Thymus (tissue), 11 donors: Measurements from ENCODE around the gene ANAPC2. TPM values are rescaled to one million over a fixed set of nuclear protein-coding genes. Genes with fewer than 3 reads are reported as not detected.

Experiments
- DNase-seq, 9 donors: peaks; one replicate each; pipeline ENCODE4 v3.0.0-alpha.2; 2013; ENCODE audit warnings: low spot score in 9 of 9, low read depth in 6 of 9, missing footprints in 1 of 9
- H3K27ac ChIP-seq, 2 donors: one replicate each; pipeline ENCODE4 v1.5.1; 2013; ENCODE audit warnings: control low read depth in 1 of 2, low read depth in 1 of 2, low read length in 1 of 2, mild to moderate bottlenecking in 1 of 2, moderate library complexity in 1 of 2
- H3K27me3 ChIP-seq, 2 donors: one replicate each; pipeline ENCODE4 v1.5.1; 2013; ENCODE audit warnings: low read length in 1 of 2; ENCODE audit not compliant: control insufficient read depth in 2 of 2, insufficient read depth in 1 of 2
- H3K36me3 ChIP-seq, 2 donors: one replicate each; pipeline ENCODE4 v1.5.1; 2013; ENCODE audit warnings: low read length in 1 of 2, mild to moderate bottlenecking in 1 of 2, moderate library complexity in 1 of 2; ENCODE audit not compliant: control insufficient read depth in 2 of 2, insufficient read depth in 2 of 2
- H3K4me1 ChIP-seq, 2 donors: one replicate each; pipeline ENCODE4 v1.5.1; 2013; ENCODE audit warnings: low read length in 2 of 2; ENCODE audit not compliant: control insufficient read depth in 2 of 2, insufficient read depth in 2 of 2
- H3K4me3 ChIP-seq, 2 donors: one replicate each; pipeline ENCODE4 v1.5.1; 2013; ENCODE audit warnings: low read length in 2 of 2, control low read depth in 1 of 2, mild to moderate bottlenecking in 1 of 2
- H3K9me3 ChIP-seq, 2 donors: one replicate each; pipeline ENCODE4 v1.5.1; 2013; ENCODE audit warnings: low read length in 1 of 2, mild to moderate bottlenecking in 1 of 2; ENCODE audit not compliant: control insufficient read depth in 2 of 2, insufficient read depth in 1 of 2
- WGBS: extraction: QIAGEN DNeasy Blood & Tissue Kit; methylation state at CpG from one replicate; pipeline ENCODE4 v1.1.7; 2013; 5-methylcytosine and 5-hydroxymethylcytosine counted together
- polyA plus RNA-seq: library from polyadenylated mRNA; stranded (reverse); fragments of 200-250 nt; gene quantifications from one replicate; pipeline ENCODE4 v1.2.3, GENCODE V29; 2013
- total RNA-seq: library from RNA; stranded (reverse); fragments of 120-200 nt; gene quantifications from one replicate; pipeline ENCODE4 v1.2.4, GENCODE V29; 2013
- donor health status: healthy.

The ANAPC2 gene
- total and polyA plus RNA-seq, 2 donors: 19.1 to 69.4 TPM

DNA sequence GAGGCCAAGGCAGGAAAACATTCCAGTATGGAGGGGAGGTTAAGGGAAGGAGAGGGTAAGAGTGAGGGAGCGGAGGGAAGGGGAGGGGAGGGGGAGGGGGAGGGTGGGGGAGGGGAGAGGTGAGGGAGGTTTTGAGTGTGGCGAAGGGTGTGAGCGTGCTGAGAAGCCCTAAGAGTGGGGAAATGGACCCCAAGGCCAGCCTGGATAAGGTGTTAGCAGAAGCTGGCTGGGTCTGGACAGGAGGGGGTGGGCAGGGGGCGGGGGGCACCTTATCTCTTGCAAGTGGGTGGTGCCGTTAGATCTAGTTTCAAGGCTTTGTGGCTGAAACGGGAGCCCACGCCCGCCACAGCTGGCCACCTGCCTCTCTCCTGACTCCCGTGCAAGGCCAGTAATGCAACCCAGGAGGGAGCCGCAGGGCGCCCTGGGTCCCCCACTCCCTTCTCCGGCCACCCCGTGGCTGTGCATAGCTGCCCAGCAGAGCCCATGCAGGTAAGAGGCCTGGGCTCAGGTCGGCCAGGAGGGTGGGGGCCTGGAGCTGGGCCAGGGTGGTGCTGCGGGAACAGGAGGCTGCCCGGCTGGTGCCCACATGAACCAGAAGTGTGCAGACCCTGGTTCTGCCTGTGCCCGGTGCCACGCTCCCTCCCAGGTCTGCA lies 39.6 kb upstream of the ANAPC2 start:
- peaks cover 4 to 15% of the 10 kb centered on the region in 2 donors for H3K4me1 ChIP-seq
- WGBS: 55% methylated on average over 18 of the region's 18 CpGs
- H3K27me3 ChIP-seq: peaks cover 6 to 72% of the 10 kb centered on the region in 2 donors
- H3K9me3 ChIP-seq: no peaks in the 10 kb centered on the region
- H3K36me3 ChIP-seq: no peaks in the 10 kb centered on the region
- H3K27ac ChIP-seq: no peak overlapping the region
- no peak for DNase-seq
- no peak overlapping the region for H3K4me3 ChIP-seq

DNA sequence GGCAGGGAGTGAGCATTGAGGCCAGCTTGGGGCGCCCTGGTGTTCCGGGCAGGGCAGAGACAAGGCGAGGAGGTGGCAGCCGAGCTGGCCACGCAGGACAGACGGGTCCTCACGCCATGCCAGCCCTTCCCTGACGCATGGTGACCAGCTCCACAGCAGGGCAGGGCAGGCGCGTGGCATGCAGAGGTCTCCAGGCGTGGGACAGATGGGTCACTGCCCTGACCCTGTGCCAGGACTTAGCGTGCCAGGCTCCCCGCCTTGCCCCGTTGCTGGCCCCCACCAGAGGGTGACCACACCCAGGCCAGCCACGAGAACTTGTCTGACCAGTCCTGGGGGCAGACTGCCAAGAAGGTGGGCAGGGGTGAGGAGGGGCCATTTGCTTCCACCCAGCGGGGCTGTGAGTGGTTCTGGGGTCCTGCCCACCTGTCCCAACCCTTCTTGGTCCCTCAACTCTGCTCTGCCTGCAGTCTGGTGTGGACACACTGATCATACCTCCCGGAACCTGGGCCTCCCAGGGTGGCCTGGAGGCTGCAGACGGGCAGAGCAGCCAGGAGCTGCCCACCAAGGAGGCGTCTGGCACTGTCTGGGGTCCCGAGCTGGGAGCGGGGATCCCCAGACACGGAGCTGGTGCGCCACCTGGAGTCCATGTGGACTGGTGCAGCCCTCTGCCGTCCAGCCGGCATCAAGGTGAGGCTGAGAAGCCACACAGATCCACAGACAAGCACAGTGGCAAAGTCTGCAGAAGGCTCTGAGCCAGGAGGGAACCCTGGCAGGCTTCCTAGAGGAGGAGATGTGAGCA lies 38.9 kb upstream of the ANAPC2 start, which contains the start of gene RNF224:
Gene RNF224, plus strand, starts transcription at position 449 of the 799 bp plus-strand sequence. CDS start 834 bp downstream, outside the sequence.
- no peaks in the 10 kb centered on the region for H3K9me3 ChIP-seq
- no peak within 1 kb of the TSS for H3K27ac ChIP-seq
- 49% methylated on average over 25 of the region's 25 CpGs for WGBS
- DNase-seq: peak in 8 of 9 donors; percentile 46 to 86 (median 74)
- no peak within 1 kb of the TSS for H3K4me3 ChIP-seq
- peaks cover 10 to 20% of the 10 kb centered on the region in 2 donors for H3K4me1 ChIP-seq
- no peaks in the 10 kb centered on the region for H3K36me3 ChIP-seq
- H3K27me3 ChIP-seq: peaks cover 12 to 72% of the 10 kb centered on the region in 2 donors

DNA sequence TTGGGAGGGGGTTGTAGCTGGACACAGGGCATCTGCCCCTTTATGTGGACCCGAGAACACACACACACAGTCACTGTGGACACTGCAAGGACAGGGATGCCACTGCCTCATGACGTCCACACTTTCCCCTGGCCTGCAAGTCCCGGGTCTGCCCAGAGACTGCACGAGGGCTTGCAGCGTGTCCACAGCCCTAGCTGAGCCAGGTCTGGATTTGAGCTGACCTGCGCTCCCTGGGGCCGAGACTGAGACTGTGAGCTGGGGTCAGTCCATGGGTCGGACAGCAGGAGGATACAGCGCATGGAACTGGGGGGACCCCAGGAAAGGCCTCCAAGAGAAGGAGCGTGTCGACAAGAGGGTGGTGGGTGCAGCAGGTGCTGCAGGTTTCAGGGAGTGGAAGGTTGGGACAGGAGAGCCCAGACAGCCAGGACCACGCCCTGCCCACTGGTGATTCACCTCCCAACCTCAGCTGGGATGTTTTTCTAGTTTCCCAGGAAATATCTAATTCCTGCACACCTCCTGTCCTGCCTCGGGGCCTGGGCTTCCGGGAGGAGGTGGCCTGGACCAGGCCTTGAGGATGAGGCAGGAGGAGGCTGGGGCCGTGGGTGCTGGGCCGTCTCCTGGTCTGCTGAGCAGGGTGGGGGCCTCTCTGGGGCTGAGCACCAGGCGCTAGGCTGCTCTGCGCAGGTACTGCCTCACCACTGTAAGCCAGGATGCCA lies 38.1 kb upstream of the ANAPC2 start:
- Histone ChIP-seq H3K4me3 (no peak overlapping the region), H3K36me3 (no peaks in the 10 kb centered on the region), H3K27me3 (peaks cover 20 to 69% of the 10 kb centered on the region in 2 donors), H3K27ac (no peak overlapping the region), H3K4me1 (peaks cover 17 to 20% of the 10 kb centered on the region in 2 donors), H3K9me3 (no peaks in the 10 kb centered on the region)
- DNase-seq: no peak
- WGBS: 82% methylated on average over 18 of the region's 18 CpGs

- H3K36me3 ChIP-seq: no peaks in the 10 kb centered on the region
- no peak overlapping the region for H3K27ac ChIP-seq
- H3K27me3 ChIP-seq: peaks cover 25 to 70% of the 10 kb centered on the region in 2 donors
- peaks cover 17 to 20% of the 10 kb centered on the region in 2 donors for H3K4me1 ChIP-seq
- H3K9me3 ChIP-seq: no peaks in the 10 kb centered on the region
- WGBS: 85% methylated on average over 21 of the region's 21 CpGs
- no peak overlapping the region for H3K4me3 ChIP-seq
- no peak for DNase-seq
These were observed 37.5 kb upstream of the ANAPC2 start for GRCh38 chr9:137225699-137226331.

GRCh38 chr9:137224830-137225694 lies 36.7 kb upstream of the ANAPC2 start, which contains the start of gene CYSRT1:
Gene CYSRT1, plus strand, starts transcription at chr9:137225174. Its CDS starts 448 bp downstream, at chr9:137225622.
- WGBS: 57% methylated on average over 23 of the region's 23 CpGs
- Histone ChIP-seq H3K4me3 (peak within 1 kb of the TSS; percentile 68 to 82), H3K27ac (peak within 1 kb of the TSS in 1 of 2 donors; percentile 79), H3K9me3 (no peaks in the 10 kb centered on the region), H3K36me3 (no peaks in the 10 kb centered on the region), H3K4me1 (peaks cover 17 to 20% of the 10 kb centered on the region in 2 donors), H3K27me3 (peaks cover 25 to 70% of the 10 kb centered on the region in 2 donors)
- no peak for DNase-seq

- H3K9me3 ChIP-seq: no peaks in the 10 kb centered on the region
- H3K36me3 ChIP-seq: no peaks in the 10 kb centered on the region
- peak; percentile 90 to 98 (median 93) for DNase-seq
- H3K27ac ChIP-seq: peak overlapping the region; percentile 79 to 92
- H3K4me3 ChIP-seq: peak overlapping the region; percentile 68 to 82
- WGBS: under 1% methylated on average over 63 of the region's 63 CpGs
- H3K4me1 ChIP-seq: peaks cover 17 to 20% of the 10 kb centered on the region in 2 donors
- H3K27me3 ChIP-seq: peaks cover 25 to 56% of the 10 kb centered on the region in 2 donors
These were observed 35.0 kb upstream of the ANAPC2 start for GRCh38 chr9:137223078-137223970.

DNA sequence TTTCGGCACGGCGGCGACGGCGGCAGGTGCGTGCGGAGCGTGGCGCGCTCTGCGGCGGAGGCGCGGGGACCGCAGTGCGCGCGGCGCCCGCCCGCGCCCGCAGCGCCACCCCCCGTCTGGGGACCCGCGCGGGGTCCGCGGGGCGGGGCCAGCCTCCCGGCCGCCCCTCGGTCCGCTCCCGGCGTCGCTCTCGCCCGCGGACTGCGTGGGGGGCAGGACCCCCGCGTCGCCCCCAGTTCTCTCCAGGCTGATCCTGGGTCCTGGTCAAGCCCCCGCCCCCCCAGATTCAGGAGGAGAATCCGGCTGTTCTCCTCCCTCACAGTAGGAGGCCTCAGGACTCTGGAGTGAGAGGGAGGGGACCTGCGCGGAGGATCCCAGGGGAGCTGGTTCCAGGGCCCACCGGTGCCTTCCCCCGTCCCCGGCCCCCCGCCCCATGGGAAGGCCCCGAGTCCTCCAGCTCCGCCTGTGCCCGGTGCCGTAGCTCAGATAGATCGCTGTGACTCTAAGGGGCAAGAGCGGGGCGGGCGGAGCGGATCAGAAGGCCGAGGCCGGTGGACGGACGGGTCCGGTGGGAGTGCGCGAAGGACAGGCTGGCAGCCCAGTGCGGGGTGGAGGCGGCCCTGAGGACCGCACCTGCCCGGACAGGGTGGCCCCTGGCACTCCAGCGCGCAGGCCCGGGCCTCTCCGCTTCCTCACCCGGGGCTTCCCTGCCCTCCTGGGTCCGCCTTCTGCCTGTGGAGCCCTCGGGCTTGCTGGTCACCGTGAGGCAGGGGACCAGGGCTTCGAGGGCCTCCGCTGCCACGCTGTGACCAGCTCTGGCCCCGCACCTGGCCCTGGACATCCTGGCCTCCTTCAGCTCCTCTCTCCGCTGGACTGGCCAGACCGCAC lies 34.1 kb upstream of the ANAPC2 start, which contains the start of gene RNF208:
Gene RNF208, minus strand, starts transcription at position 51 of the 888 bp plus-strand sequence. CDS start 1,028 bp downstream, outside the sequence.
- Histone ChIP-seq H3K4me3 (peak within 1 kb of the TSS; percentile 68 to 82), H3K9me3 (no peaks in the 10 kb centered on the region), H3K4me1 (peaks cover 17% of the 10 kb centered on the region in 2 donors), H3K36me3 (peaks cover 0 to under 1% of the 10 kb centered on the region in 2 donors), H3K27me3 (peaks cover 23 to 52% of the 10 kb centered on the region in 2 donors), H3K27ac (peak within 1 kb of the TSS; percentile 43 to 92)
- DNase-seq: no peak
- 4% methylated on average over 88 of the region's 88 CpGs for WGBS
